CD4-positive, alpha-beta T cell (primary cell): ENCODE results near the gene RSPH9. TPM values are rescaled to one million over a fixed set of nuclear protein-coding genes. Genes with fewer than 3 reads are reported as not detected.

Experiments used
- ATAC-seq: fragments of 200-7000 bp; cut with Tn5 transposase; one replicate; pipeline ENCODE4 v1.10.0; 2022; ENCODE audit warnings: mild to moderate bottlenecking; ENCODE audit not compliant: poor library complexity
- CTCF ChIA-PET: fragments of 350-600 bp; sonication (Branson Sonifier 250); formaldehyde crosslinking; loops from one replicate; lab custom pipeline; 2021; ENCODE audit warnings: antibody characterized with exemption, inconsistent platforms; lab: Charles Lee
- POLR2A ChIA-PET: fragments of 350-600 bp; sonication (Branson Sonifier 250); formaldehyde crosslinking; loops from one replicate; lab custom pipeline; 2021; ENCODE audit warnings: antibody characterized with exemption, inconsistent platforms; lab: Charles Lee
- DNase-seq, 14 experiments: peaks; one replicate each; pipeline ENCODE4 v3.0.0-alpha.2; 2013 to 2020; ENCODE audit warnings: mixed read lengths in 2 of 14
- H3K27ac ChIP-seq, 2 donors: one replicate each; pipeline versions ENCODE4 v1.5.1 to v1.7.0; 2013; ENCODE audit warnings: low read length in 2 of 2, low read depth in 1 of 2, mild to moderate bottlenecking in 1 of 2
- H3K27me3 ChIP-seq, 2 experiments: 1 replicate in 1 of 2; 2 replicates in 1 of 2; pipeline versions ENCODE4 v1.6.1 to v1.7.0; 2013; ENCODE audit warnings: low read length in 2 of 2, control low read depth in 1 of 2, mild to moderate bottlenecking in 1 of 2, moderate library complexity in 1 of 2; ENCODE audit not compliant: insufficient read depth in 2 of 2, control insufficient read depth in 1 of 2
- H3K36me3 ChIP-seq: one replicate; pipeline ENCODE4 v1.6.1; 2013; ENCODE audit warnings: low read length, control low read depth; ENCODE audit not compliant: insufficient read depth
- H3K4me1 ChIP-seq: one replicate; pipeline ENCODE4 v1.6.1; 2013; ENCODE audit warnings: low read length, control low read depth; ENCODE audit not compliant: insufficient read depth
- H3K4me3 ChIP-seq: one replicate; pipeline ENCODE4 v1.5.1; 2013; ENCODE audit warnings: mild to moderate bottlenecking, low read length, moderate library complexity
- H3K9me3 ChIP-seq, 2 experiments: 1 replicate in 1 of 2; 2 replicates in 1 of 2; pipeline versions ENCODE4 v1.6.1 to v1.7.0; 2013; ENCODE audit warnings: low read length in 2 of 2, mild to moderate bottlenecking in 2 of 2, control low read depth in 1 of 2, moderate library complexity in 1 of 2; ENCODE audit not compliant: control insufficient read depth in 1 of 2, insufficient read depth in 1 of 2
- H3K27ac Mint-ChIP-seq: one replicate; pipeline ENCODE4 v1.8.0; 2020; ENCODE audit warnings: mixed read lengths
- H3K27me3 Mint-ChIP-seq: one replicate; pipeline ENCODE4 v1.8.0; 2021; ENCODE audit warnings: mixed read lengths
- H3K36me3 Mint-ChIP-seq: one replicate; pipeline ENCODE4 v1.8.0; 2021; ENCODE audit warnings: low read depth, mixed read lengths
- H3K4me1 Mint-ChIP-seq: one replicate; pipeline ENCODE4 v1.8.0; 2021; ENCODE audit warnings: low read depth, mixed read lengths
- H3K4me3 Mint-ChIP-seq: one replicate; pipeline ENCODE4 v1.8.0; 2020; ENCODE audit warnings: mild to moderate bottlenecking, mixed read lengths
- H3K9me3 Mint-ChIP-seq: one replicate; pipeline ENCODE4 v1.8.0; 2020; ENCODE audit warnings: mixed read lengths
- CTCF ChIP-seq: fragments of 200-600 bp; IDR thresholded peaks from one replicate; pipeline ENCODE4 v1.8.0; 2022; ENCODE audit warnings: antibody characterized with exemption, mild to moderate bottlenecking
- intact Hi-C, 2 experiments: fragments of 100-400 bp; cut with DNase I in 1 of 2; cut with micrococcal nuclease in 1 of 2; formaldehyde crosslinking; loops; one replicate each; pipeline versions ENCODE4 v1.15.1 to v1.9.0; 2023 to 2025; cut with DNase I, micrococcal nuclease
- total RNA-seq, 174 experiments: library from RNA in 2 of 174; stranded (reverse) in 2 of 174; gene quantifications; one replicate each; pipeline ENCODE4 v1.2.3 and lab custom pipeline; 2021 to 2026

Gene RSPH9
- total RNA-seq, 2 experiments from 2014 or later: not detected

GRCh38 chr6:43614396-43614730, 30.5 kb upstream of the RSPH9 start:
- Histone ChIP-seq H3K9me3 (no peaks in the 10 kb centered on the region), H3K36me3 (peaks cover 39% of the 10 kb centered on the region), H3K4me1 (no peaks in the 10 kb centered on the region), H3K27me3 (no peaks in the 10 kb centered on the region), H3K27ac (no peak overlapping the region), H3K4me3 (no peak overlapping the region)
- no peak for TF ChIP-seq CTCF
- peaks cover 45% of the 10 kb centered on the region for H3K36me3 Mint-ChIP-seq
- no peak overlapping the region for H3K4me3 Mint-ChIP-seq
- no peak for ATAC-seq
- DNase-seq: no peak
- H3K4me1 Mint-ChIP-seq: no peaks in the 10 kb centered on the region
- POLR2A ChIA-PET: no interaction called here
- no peaks in the 10 kb centered on the region for H3K27me3 Mint-ChIP-seq
- intact Hi-C loops: no loop called here
- CTCF ChIA-PET: no interaction called here
- H3K27ac Mint-ChIP-seq: no peak overlapping the region
- no peaks in the 10 kb centered on the region for H3K9me3 Mint-ChIP-seq

- no peaks in the 10 kb centered on the region for H3K27me3 ChIP-seq
- peaks cover 40% of the 10 kb centered on the region for H3K36me3 ChIP-seq
- DNase-seq (no peak), ATAC-seq (no peak)
- TF ChIP-seq CTCF: no peak
- no peak overlapping the region for H3K27ac ChIP-seq
- ChIA-PET POLR2A (interaction anchor here (1.6 kb wide), 1 partner anchor 13 kb away, joined by 7 read pairs; the partner anchor contains the start of gene GTPBP2), CTCF (no interaction called here)
- intact Hi-C loops: no loop called here
- Mint-ChIP-seq H3K36me3 (peaks cover 51% of the 10 kb centered on the region), H3K4me1 (no peaks in the 10 kb centered on the region), H3K4me3 (no peak overlapping the region), H3K27me3 (no peaks in the 10 kb centered on the region), H3K9me3 (no peaks in the 10 kb centered on the region), H3K27ac (no peak overlapping the region)
- no peak overlapping the region for H3K4me3 ChIP-seq
- no peaks in the 10 kb centered on the region for H3K4me1 ChIP-seq
- H3K9me3 ChIP-seq: no peaks in the 10 kb centered on the region
Measured at GRCh38 chr6:43616725-43617472, 27.9 kb upstream of the RSPH9 start.

GRCh38 chr6:43621078-43621835, 23.6 kb upstream of the RSPH9 start:
- DNase-seq: no peak
- ChIA-PET CTCF (interaction anchor here (1.2 kb wide), 1 partner anchor 692 kb away, joined by 3 read pairs; the partner anchor contains the start of gene AARS2), POLR2A (interaction anchor here (1.9 kb wide), 1 partner anchor 8 kb away, joined by 6 read pairs; the partner anchor contains the start of gene GTPBP2)
- Histone ChIP-seq H3K9me3 (no peaks in the 10 kb centered on the region), H3K4me1 (peaks cover 6% of the 10 kb centered on the region), H3K36me3 (peaks cover 58% of the 10 kb centered on the region), H3K27me3 (no peaks in the 10 kb centered on the region), H3K4me3 (no peak overlapping the region), H3K27ac (no peak overlapping the region)
- Mint-ChIP-seq H3K4me3 (no peak overlapping the region), H3K4me1 (peaks cover under 1% of the 10 kb centered on the region), H3K36me3 (peaks cover 76% of the 10 kb centered on the region), H3K9me3 (no peaks in the 10 kb centered on the region), H3K27me3 (no peaks in the 10 kb centered on the region), H3K27ac (no peak overlapping the region)
- intact Hi-C loops: no loop called here
- no peak for ATAC-seq
- TF ChIP-seq CTCF: no peak
